H9 (cell line): ENCODE measurements around the gene RFNG. TPM values are rescaled to one million over a fixed set of nuclear protein-coding genes. Genes with fewer than 3 reads are reported as not detected.

Source experiments
- DNase-seq: peaks from one replicate; pipeline ENCODE4 v3.0.0-alpha.2; 2017
- H2AFZ ChIP-seq: one replicate; pipeline ENCODE4 v1.6.1; 2013; ENCODE audit warnings: mild to moderate bottlenecking, low read length, control low read depth, moderate library complexity
- H2AK5ac ChIP-seq: 2 replicates; pipeline ENCODE4 v1.6.1; 2013; ENCODE audit warnings: low read length, control low read depth, mixed read lengths; ENCODE audit not compliant: insufficient read length
- H2BK120ac ChIP-seq: one replicate; pipeline ENCODE4 v1.6.1; 2013; ENCODE audit warnings: low read depth, mild to moderate bottlenecking, low read length, control low read depth, inconsistent platforms; ENCODE audit not compliant: poor library complexity, severe bottlenecking
- H2BK12ac ChIP-seq: 2 replicates; pipeline ENCODE4 v1.6.1; 2013; ENCODE audit warnings: low read length, control low read depth, mixed read lengths, low read depth; ENCODE audit not compliant: insufficient read length
- H2BK15ac ChIP-seq: 2 replicates; pipeline ENCODE4 v1.6.1; 2013; ENCODE audit warnings: low read depth, low read length, control low read depth
- H2BK20ac ChIP-seq: one replicate; pipeline ENCODE4 v1.6.1; 2013; ENCODE audit warnings: low read depth, mild to moderate bottlenecking, low read length, control low read depth, inconsistent platforms; ENCODE audit not compliant: poor library complexity, severe bottlenecking
- H2BK5ac ChIP-seq: 2 replicates; pipeline ENCODE4 v1.6.1; 2013; ENCODE audit warnings: low read length, control low read depth, mixed read lengths; ENCODE audit not compliant: insufficient read length
- H3K14ac ChIP-seq: 2 replicates; pipeline ENCODE4 v1.6.1; 2013; ENCODE audit warnings: low read length, control low read depth; ENCODE audit not compliant: insufficient read depth
- H3K18ac ChIP-seq: 2 replicates; pipeline ENCODE4 v1.6.1; 2013; ENCODE audit warnings: low read depth, mild to moderate bottlenecking, mixed read lengths, low read length, control low read depth; ENCODE audit not compliant: insufficient read length
- H3K23ac ChIP-seq: 2 replicates; pipeline ENCODE4 v1.6.1; 2013; ENCODE audit warnings: low read length, control low read depth, mixed read lengths, low read depth; ENCODE audit not compliant: insufficient read length
- H3K23me2 ChIP-seq: 2 replicates; pipeline ENCODE4 v1.6.1; 2013; ENCODE audit warnings: low read depth, mild to moderate bottlenecking, mixed read lengths, low read length, control low read depth; ENCODE audit not compliant: insufficient read length, poor library complexity, severe bottlenecking
- H3K27ac ChIP-seq: 2 replicates; pipeline ENCODE4 v1.5.1; 2013; ENCODE audit warnings: low read length, control low read depth, mixed read lengths, low read depth; ENCODE audit not compliant: insufficient read length
- H3K27me3 ChIP-seq: 2 replicates; pipeline ENCODE4 v1.6.1; 2013; ENCODE audit warnings: low read length, control low read depth, inconsistent platforms; ENCODE audit not compliant: insufficient read depth
- H3K4ac ChIP-seq: 2 replicates; pipeline ENCODE4 v1.6.1; 2013; ENCODE audit warnings: low read depth, mild to moderate bottlenecking, control low read depth, inconsistent platforms, low read length, moderate library complexity
- H3K4me1 ChIP-seq: 2 replicates; pipeline ENCODE4 v1.6.1; 2013; ENCODE audit warnings: low read length, control low read depth, inconsistent platforms; ENCODE audit not compliant: insufficient read depth
- H3K4me2 ChIP-seq: 2 replicates; pipeline ENCODE4 v1.6.1; 2013; ENCODE audit warnings: low read length, control low read depth, mixed read lengths; ENCODE audit not compliant: insufficient read length, insufficient read depth
- H3K56ac ChIP-seq: 2 replicates; pipeline ENCODE4 v1.6.1; 2013; ENCODE audit warnings: low read depth, mild to moderate bottlenecking, mixed read lengths, low read length, control low read depth; ENCODE audit not compliant: insufficient read length
- H3K79me1 ChIP-seq: 2 replicates; pipeline ENCODE4 v1.6.1; 2013; ENCODE audit warnings: low read depth, mild to moderate bottlenecking, moderate library complexity, low read length, control low read depth, inconsistent platforms; ENCODE audit not compliant: insufficient read depth, poor library complexity, severe bottlenecking
- H3K79me2 ChIP-seq: 2 replicates; pipeline ENCODE4 v1.6.1; 2013; ENCODE audit warnings: low read length, control low read depth, inconsistent platforms; ENCODE audit not compliant: insufficient read depth
- H3K9ac ChIP-seq: 2 replicates; pipeline ENCODE4 v1.6.1; 2013; ENCODE audit warnings: low read length, control low read depth, mixed read lengths; ENCODE audit not compliant: insufficient read length; ENCODE audit errors: extremely low read depth
- H3K9me3 ChIP-seq: one replicate; pipeline ENCODE4 v1.6.1; 2013; ENCODE audit warnings: low read depth, low read length, inconsistent platforms; ENCODE audit not compliant: control insufficient read depth
- H3T11ph ChIP-seq: one replicate; pipeline ENCODE4 v1.6.1; 2013; ENCODE audit warnings: mild to moderate bottlenecking, low read length, control low read depth, inconsistent platforms
- H4K20me1 ChIP-seq: one replicate; pipeline ENCODE4 v1.6.1; 2013; ENCODE audit not compliant: control insufficient read depth, insufficient read length, insufficient read depth
- H4K5ac ChIP-seq: 2 replicates; pipeline ENCODE4 v1.6.1; 2013; ENCODE audit warnings: low read depth, mild to moderate bottlenecking, mixed read lengths, low read length, control low read depth; ENCODE audit not compliant: insufficient read length
- H4K8ac ChIP-seq: replicated peaks from 2 replicates; pipeline ENCODE4 v1.6.1; 2013; ENCODE audit warnings: low read length, control low read depth, mixed read lengths, low read depth; ENCODE audit not compliant: insufficient read length
- H4K91ac ChIP-seq: 2 replicates; pipeline ENCODE4 v1.6.1; 2013; ENCODE audit warnings: low read depth, mild to moderate bottlenecking, moderate library complexity, mixed read lengths, low read length, control low read depth; ENCODE audit not compliant: insufficient read length
- H3K27ac Mint-ChIP-seq, 3 experiments: 2 replicates in 2 of 3; 3 replicates in 1 of 3; pipeline ENCODE4 v1.8.0; 2020 to 2021; ENCODE audit warnings: mixed read lengths in 3 of 3, mild to moderate bottlenecking in 1 of 3, moderate library complexity in 1 of 3
- H3K27me3 Mint-ChIP-seq: 2 replicates; pipeline ENCODE4 v1.8.0; 2021; ENCODE audit warnings: low read depth, mild to moderate bottlenecking, moderate library complexity, mixed read lengths
- H3K36me3 Mint-ChIP-seq, 3 experiments: 2 replicates in 2 of 3; 3 replicates in 1 of 3; pipeline ENCODE4 v1.8.0; 2020 to 2021; ENCODE audit warnings: low read depth in 3 of 3, mixed read lengths in 3 of 3; ENCODE audit not compliant: insufficient read depth in 1 of 3
- H3K4me1 Mint-ChIP-seq, 2 experiments: 2 replicates each; pipeline ENCODE4 v1.8.0; 2020; ENCODE audit warnings: mixed read lengths in 2 of 2
- H3K4me3 Mint-ChIP-seq, 2 experiments: 2 replicates in 1 of 2; 3 replicates in 1 of 2; pipeline ENCODE4 v1.8.0; 2020 to 2021; ENCODE audit warnings: mild to moderate bottlenecking in 2 of 2, mixed read lengths in 2 of 2, moderate library complexity in 1 of 2
- H3K9me3 Mint-ChIP-seq, 2 experiments: 2 replicates in 1 of 2; 3 replicates in 1 of 2; pipeline ENCODE4 v1.8.0; 2020; ENCODE audit warnings: mild to moderate bottlenecking in 2 of 2, mixed read lengths in 2 of 2, moderate library complexity in 1 of 2
- CTCF ChIP-seq: fragments of 200-600 bp; sonication (generic); conservative IDR thresholded peaks from 3 replicates; pipeline ENCODE4 v1.8.0; 2021; ENCODE audit warnings: antibody characterized with exemption, mild to moderate bottlenecking
- WGBS: extraction: QIAGEN DNeasy Blood & Tissue Kit; methylation state at CpG from one replicate; pipeline ENCODE4 v1.1.7; 2013; ENCODE audit warnings: missing lambda C conversion rate, low lambda C conversion rate, mixed read lengths; ENCODE audit not compliant: insufficient read length; ENCODE audit errors: extremely low coverage; 5-methylcytosine and 5-hydroxymethylcytosine counted together
- total RNA-seq: library from RNA; stranded (reverse); gene quantifications from 2 replicates; pipeline ENCODE4 v1.2.1, GENCODE V29; 2021

The RFNG gene
- total RNA-seq, 1 experiment from 2014 or later: 34.0 TPM

- H4K20me1 ChIP-seq: no peaks in the 10 kb centered on the region
- H2BK5ac ChIP-seq: no peak overlapping the region
- H3K4ac ChIP-seq: no peak overlapping the region
- H3K4me1 Mint-ChIP-seq: peaks cover 1 to 10% of the 10 kb centered on the region in 2 experiments; a peak in 2 of 4 replicates
- H2BK120ac ChIP-seq: no peak overlapping the region
- H3K14ac ChIP-seq: no peak overlapping the region
- no peak for TF ChIP-seq CTCF
- no peak overlapping the region for H4K8ac ChIP-seq
- H3T11ph ChIP-seq: no peak overlapping the region
- H2BK12ac ChIP-seq: no peak overlapping the region
- WGBS: no CpG with 5 or more reads among the region's 20 CpGs
- peaks cover 20% of the 10 kb centered on the region; the same call in 1 of the 2 replicates for H3K79me2 ChIP-seq
- no peak overlapping the region for H3K18ac ChIP-seq
- no peaks in the 10 kb centered on the region for H3K27me3 Mint-ChIP-seq
- no peak overlapping the region for H3K4me3 Mint-ChIP-seq
- H3K27me3 ChIP-seq: no peaks in the 10 kb centered on the region
- H3K23ac ChIP-seq: no peak overlapping the region
- H3K9ac ChIP-seq: no peak overlapping the region
- no peak overlapping the region for H2BK20ac ChIP-seq
- H3K4me1 ChIP-seq: no peaks in the 10 kb centered on the region
- H3K79me1 ChIP-seq: peaks cover 13% of the 10 kb centered on the region
- H3K4me2 ChIP-seq: no peak overlapping the region
- no peak overlapping the region for H3K27ac ChIP-seq
- H3K9me3 ChIP-seq: no peaks in the 10 kb centered on the region
- no peak for DNase-seq
- no peak overlapping the region for H2AK5ac ChIP-seq
- no peak overlapping the region for H3K56ac ChIP-seq
- peaks cover 22 to 68% (median 59%) of the 10 kb centered on the region in 3 experiments; a peak in 6 of 7 replicates for H3K36me3 Mint-ChIP-seq
- no peaks in the 10 kb centered on the region for H3K9me3 Mint-ChIP-seq
- no peak overlapping the region for H2AFZ ChIP-seq
- peaks cover 8% of the 10 kb centered on the region for H3K23me2 ChIP-seq
- H4K5ac ChIP-seq: no peak overlapping the region
- H4K91ac ChIP-seq: no peak overlapping the region
- H2BK15ac ChIP-seq: no peak overlapping the region
- H3K27ac Mint-ChIP-seq: no peak overlapping the region
These were observed 41.0 kb upstream of the RFNG start for GRCh38 chr17:82092628-82092994.
